ENCODE measurements around the gene GNA15.
"Not testable (repeated sequence)": the region's sequence is repeated elsewhere in the genome, so short reads cannot be mapped to it uniquely, and the experiment has no call there.

The GNA15 gene, protein sequence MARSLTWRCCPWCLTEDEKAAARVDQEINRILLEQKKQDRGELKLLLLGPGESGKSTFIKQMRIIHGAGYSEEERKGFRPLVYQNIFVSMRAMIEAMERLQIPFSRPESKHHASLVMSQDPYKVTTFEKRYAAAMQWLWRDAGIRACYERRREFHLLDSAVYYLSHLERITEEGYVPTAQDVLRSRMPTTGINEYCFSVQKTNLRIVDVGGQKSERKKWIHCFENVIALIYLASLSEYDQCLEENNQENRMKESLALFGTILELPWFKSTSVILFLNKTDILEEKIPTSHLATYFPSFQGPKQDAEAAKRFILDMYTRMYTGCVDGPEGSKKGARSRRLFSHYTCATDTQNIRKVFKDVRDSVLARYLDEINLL
- total RNA-seq = 13.5 to 37.6 reads per million in 2 donors

DNA sequence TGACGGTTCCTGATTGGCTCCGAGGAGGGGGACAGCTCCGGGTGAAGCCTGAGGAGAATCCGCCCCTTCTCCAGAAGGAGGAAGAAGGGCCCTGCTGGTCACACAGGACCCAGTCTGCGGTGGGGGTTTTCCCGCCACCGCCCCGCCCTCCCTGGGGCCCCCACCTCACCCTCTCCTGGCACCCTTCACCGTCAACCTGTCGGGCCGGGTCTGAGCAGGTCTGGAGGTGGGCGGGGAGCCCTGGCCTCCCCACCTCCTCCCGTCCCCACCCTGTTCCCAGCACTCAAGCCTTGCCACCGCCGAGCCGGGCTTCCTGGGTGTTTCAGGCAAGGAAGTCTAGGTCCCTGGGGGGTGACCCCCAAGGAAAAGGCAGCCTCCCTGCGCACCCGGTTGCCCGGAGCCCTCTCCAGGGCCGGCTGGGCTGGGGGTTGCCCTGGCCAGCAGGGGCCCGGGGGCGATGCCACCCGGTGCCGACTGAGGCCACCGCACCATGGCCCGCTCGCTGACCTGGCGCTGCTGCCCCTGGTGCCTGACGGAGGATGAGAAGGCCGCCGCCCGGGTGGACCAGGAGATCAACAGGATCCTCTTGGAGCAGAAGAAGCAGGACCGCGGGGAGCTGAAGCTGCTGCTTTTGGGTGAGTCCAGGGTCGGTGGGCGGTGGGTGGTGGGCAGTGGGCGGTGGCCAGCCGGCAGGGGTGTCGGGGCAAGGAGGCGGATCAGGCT lies at the start of gene GNA15:
Gene GNA15, plus strand, starts transcription at position 73 of the 723 bp plus-strand sequence. Its CDS starts 418 bp downstream, at position 491.
- peak; percentile 48 for DNase-seq

DNA sequence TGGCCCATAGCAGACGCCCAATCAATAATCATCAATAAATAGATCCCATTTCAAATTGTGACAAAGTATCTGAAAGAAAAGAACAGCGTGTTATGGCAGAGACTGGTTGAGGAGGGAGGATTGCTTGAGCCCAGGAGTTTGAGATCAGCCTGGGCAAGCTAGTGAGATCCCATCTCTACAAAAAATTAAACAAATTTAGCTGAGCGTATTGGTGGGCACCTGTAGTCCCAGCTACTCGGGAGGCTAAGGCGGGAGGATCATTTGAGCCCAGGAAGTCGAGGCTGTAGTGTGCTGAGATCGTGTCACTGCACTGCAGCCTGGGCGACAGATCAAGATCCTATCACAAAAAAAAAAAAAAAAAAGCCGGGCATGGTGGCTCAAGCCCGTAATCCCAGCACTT lies 48.1 kb upstream of the GNA15 start:
- DNase-seq = no peak

DNA sequence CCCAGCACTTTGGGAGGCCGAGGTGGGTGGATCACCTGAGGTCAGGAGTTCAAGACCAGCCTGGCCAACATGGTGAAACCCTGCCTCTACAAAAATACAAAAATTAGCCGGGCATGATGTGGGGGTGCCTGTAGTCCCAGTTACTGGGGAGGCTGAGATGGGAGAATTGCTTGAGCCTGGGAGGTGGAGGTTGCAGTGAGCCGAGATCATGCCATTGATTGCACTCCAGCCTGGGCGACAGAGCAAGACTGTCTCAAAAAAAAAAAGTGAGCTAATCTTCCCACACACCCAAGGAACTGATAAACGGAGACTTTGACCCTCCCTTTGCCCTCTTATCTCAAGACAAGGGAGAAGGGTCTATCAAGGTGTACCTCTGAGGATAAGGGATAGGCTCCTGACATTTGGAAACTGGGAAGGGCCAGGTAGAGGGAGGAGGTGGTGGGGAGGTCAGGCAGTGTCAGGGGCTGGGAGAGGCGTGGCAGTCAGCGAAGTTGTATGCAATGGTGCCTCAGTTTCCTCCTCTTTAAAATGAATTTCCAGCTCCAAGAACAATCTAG lies 46.5 kb upstream of the GNA15 start:
- not testable (repeated sequence) for DNase-seq

DNA sequence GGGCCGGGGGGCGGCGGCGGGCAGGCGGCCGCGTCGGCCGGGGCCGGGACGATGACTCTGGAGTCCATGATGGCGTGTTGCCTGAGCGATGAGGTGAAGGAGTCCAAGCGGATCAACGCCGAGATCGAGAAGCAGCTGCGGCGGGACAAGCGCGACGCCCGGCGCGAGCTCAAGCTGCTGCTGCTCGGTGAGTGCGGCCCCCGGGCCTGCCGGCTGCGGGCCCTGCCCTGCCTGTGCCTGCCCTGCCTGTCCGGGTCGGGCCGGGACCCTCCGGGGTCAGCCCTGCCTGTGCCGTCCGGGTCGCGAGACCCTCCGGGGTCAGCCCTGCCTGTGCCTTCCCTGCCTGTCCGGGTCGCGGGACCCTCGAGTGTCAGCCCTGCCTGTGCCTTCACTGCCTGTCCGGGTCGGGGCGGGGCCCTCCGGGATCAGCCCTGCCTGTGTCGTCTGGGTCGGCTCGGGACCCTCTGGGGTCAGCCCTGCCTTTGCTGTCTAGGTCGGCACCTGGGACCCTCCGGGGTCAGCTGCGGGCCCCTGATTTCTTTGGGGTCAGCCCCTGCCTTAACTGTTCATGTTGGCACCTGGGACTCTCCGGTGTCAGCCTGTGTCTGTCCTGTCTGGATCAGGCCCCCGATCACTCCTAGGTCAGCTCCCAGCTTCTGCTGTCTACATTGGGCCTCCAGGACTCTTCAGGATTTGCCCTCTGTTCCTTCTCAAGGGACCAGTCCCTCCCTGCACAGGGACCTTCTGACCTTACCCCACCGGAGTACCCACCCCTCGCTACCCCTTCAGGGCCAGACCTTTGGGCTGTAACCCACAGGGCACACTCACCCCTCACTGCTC lies 41.0 kb upstream of the GNA15 start:
- peak; percentile 18 for DNase-seq

DNA sequence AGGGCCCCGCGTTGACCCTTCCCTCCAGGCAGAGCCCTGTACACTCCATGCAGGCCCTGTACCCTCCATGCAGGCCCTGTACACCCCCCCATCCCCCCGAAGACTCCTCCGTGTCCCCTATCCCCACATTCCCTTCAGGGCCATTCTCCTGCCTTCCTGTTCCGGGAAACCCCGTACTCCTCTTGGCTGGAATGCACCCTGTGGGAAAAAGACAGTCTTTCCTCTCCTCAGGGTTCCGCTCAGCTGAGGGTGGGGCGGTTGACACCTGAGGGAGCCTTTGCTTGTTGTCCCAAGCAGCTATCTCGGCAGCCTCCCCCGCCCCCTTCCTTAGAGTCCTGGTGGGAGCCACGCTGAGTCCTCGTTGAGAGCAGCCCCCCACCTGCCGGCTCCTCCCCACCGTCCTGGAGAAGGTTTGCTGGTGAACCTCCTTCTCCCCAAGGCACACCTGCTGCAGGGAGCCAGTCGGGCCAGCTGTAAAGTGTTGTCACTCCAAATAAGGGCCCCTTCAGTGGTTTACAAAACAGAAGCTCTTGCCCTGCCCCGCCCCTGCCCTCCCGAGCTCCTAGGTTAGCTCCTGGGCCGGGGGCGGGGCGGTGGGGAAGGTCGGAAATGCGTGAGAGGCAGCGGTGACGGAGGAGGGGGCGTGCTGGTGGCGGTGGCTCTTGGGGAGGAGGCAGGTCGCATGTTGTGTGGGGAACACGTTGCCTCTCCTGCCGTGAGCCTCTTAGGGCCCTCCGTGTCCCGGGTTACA lies 40.2 kb upstream of the GNA15 start:
- peak; percentile 61 for DNase-seq

DNA sequence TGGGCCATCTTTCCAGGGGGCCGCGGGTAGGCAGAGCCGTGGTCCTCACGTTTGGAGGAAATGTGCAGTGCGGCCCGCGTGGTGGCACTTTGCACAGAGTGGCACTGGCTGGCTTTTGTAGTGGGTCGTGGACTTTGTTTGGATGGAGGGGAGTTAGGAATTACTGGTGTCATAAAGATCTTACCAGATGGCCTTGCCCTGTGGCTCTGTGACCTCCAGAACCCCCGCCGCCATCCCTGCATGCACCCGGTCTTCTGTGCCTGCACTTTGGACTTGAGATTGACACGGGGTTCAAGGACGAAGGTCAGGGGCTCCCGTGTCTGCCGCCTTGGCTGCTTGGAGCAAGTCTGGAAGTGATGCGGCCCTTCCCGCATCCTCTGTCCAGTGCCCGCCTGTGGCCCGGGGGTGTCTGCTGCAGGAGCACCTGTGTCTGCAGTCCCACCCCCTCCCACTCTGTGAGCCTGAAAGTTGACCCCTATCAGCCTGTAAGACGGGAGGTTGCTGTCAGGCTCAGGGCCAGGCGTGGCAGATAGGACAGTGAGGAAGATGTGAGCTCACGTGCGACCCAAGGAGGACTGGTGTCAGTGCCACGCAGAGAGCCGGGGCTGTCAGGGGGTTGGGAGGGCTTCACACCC lies 39.4 kb upstream of the GNA15 start:
- DNase-seq = no peak

DNA sequence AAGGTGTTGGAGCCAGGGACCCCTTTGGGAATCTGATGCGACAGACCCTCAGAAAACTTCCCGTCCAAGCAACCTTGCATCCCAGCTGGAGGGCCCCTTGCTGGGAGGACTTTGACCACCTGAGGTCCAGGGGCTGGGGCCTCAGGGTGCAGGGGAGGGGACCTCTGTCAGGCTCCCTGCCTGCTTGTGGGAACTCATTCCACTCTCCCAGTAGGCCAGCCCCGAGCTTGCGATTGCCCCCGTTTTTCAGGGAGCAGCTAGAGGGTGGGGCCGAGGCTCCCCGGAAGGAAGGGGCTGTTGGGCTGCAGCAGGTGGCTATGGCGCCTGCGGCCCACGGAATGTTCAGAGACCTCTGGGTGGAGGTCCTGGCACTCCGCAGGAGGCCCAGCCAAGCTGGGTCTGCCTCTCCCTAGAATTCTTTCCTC lies 38.9 kb upstream of the GNA15 start:
- no peak for DNase-seq

DNA sequence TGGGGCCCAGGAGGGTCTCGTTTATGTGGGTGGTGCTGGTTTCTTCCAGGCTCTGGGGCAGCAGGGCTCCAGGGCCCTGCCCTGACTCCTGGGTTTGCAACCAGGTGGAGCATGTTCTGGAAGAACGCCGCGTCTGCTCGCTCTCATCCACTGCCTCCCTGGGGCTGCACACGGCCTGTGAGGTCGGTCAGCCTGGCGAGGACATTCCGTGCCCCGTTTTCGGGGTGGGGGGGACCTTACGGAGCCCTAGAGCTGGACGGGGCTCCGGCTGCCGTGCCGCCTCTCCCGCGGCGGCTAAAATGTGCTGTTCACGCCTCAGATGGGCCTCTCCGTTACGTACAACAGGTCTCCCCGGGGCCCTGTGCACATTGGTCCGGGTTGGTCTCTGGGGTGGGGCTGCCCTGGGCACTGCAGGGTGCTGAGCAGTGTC lies 38.4 kb upstream of the GNA15 start:
- no peak for DNase-seq

DNA sequence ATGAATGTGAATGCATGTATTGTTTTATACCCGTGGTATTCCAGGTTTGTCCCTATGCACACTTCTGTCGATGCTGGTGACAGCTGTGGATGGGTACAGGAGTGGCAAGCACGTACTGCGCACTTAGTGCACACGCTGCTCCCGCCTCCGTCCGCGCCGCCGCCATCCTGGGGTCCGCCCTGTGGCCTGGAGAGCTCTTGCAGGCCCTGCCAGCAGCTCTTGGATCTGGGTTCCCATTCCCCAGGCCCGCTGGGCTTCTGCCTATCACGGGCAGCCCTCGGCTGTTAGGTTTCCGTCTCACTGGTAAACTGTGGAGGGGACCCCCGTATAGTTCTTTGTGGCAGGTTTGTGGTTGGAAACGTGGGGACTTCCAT lies 37.7 kb upstream of the GNA15 start:
- no peak for DNase-seq

DNA sequence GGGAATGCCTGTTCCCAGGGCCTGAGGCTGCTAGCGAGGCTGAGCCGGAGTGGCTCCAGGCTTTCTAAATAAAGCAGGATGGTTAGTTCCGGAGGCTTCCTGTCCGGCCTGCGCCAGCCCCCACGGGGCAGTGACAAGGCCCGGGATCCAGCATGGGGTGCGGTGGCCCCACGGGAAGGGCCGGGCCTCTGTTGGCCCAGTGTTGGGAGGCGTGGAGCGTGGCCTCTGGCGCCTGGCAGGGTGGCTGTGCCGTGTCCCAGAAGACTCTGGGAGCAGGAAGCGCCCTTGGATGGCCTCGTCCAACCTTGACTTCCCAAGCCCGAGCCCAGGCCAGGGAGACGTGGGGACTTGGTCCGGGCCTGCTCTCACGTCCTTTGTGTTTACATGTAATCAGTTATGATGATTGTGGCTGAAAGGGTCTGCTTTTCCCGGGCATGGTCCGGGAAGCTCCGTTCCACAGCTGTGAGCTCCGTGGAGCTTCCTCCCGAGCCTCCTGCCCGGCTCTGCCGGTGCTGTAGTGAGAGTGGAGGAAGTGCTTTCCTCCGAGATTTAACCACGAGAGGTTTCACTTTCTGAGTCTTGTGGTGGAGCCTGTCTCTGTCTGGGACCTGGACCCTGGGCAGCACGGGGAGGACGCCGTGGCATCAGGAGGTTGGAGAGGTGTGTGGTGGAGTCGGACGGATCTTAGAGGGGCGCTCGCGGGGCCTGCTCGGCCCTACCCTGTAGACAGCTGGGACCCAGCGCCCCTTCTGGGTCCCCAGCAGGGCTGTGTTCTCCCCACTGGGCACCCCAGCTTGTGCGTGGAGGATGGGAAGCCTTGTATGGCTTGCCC lies 37.1 kb upstream of the GNA15 start:
- no peak for DNase-seq

DNA sequence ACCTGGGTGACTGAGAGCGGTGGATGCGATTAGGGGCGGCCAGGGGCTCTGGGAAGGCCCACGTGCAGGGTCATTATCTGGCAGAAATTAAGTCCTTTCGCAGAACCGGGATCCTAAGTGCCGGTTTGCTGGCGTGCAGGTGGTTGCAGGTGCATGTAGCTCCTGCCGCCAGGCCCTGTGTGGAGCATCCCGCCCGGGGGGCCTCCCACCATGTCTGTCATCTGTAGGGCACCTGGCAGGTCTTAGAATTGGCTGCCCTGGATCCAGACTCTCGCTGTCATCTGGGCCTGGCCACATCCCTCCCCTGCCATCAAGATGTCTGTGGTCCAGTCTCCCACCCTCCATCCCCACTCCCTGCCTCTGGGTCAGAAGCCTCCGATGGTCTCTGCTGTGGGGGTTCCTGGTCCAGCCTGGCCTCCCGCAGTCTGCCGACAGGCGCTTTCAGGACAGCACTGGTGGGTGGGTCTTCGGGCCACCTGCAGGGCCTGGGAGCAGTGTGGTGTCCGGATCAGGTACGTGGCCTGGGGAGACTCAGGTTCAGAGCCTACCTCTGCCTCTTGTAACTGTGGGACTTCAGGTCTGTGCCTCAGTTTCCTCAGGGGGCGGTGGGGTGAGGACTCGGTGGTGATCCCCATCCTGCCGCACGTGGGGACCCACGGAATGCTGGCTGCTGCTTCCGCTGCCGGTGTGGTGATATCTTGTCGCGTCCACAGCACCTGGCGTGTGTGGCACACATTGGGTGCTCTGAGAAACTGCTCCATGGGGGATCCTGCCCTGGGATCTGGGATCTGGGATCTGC lies 36.3 kb upstream of the GNA15 start:
- no peak for DNase-seq

DNA sequence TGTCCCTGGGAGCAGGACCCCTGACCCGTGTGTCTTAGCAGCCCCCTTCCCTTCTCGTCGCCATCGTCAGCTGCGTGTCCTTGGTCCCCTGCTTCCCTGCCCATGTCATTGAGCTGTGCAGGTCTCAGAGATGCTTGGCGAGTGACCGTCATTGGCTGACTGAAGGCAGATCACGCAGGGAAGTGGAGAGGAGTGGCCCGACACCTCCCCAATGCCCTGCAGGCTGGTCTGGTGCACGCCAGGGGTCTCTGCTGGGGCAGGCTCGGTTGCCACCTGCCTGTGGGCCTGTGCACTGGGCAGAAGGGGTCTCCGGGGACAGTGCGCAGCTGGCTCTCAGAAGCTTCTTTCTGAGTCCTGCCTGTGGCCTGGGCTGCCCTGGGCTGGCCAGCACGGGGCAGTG lies 35.5 kb upstream of the GNA15 start:
- no peak for DNase-seq

DNA sequence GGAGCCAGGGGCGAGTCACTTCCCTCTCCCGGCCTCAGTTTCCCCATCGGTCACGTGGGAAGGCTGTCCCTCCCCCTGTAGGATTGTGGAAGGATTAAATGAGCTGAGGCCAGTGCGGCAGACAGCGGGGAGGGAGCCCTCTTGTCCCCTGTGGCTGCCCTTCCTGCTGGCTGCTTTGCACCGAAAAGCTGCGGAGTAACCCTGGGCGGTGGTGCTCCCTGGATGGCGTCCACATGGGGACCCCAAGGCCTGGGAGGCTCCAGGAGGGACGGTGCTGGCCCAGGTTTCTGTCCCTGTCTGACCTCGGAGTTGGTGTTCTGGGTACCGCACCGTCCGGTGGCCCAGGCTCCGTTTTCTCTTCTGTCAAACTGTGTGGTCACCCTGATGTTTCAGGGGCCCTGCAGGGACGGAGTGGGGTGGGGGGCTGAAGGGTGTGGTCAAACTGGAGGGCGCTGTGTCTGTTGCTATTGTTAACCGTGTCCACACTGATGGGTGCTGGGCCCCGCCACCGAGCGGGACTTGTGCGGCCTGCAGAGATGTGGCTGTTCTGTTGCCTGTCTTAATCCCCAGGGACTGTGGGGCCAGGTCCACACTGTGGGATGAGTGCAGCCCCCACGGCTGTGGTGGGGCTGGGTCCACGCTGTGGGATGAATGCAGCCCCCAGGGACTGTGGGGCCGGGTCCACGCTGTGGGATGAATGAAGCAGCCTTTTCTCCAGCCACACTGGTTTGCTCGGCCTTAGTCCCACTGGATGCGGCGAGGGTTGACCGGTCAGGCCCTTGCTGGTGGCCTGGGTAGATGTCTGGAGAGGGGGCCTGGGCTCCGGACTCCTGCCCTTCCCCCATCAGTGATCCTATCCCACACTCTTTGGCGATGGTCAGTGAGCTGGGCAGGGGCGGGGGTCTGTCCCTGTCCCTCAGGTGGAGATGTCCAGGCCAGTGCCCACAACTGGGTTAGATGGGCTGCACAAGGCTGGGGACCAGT lies 34.8 kb upstream of the GNA15 start:
- DNase-seq = no peak

DNA sequence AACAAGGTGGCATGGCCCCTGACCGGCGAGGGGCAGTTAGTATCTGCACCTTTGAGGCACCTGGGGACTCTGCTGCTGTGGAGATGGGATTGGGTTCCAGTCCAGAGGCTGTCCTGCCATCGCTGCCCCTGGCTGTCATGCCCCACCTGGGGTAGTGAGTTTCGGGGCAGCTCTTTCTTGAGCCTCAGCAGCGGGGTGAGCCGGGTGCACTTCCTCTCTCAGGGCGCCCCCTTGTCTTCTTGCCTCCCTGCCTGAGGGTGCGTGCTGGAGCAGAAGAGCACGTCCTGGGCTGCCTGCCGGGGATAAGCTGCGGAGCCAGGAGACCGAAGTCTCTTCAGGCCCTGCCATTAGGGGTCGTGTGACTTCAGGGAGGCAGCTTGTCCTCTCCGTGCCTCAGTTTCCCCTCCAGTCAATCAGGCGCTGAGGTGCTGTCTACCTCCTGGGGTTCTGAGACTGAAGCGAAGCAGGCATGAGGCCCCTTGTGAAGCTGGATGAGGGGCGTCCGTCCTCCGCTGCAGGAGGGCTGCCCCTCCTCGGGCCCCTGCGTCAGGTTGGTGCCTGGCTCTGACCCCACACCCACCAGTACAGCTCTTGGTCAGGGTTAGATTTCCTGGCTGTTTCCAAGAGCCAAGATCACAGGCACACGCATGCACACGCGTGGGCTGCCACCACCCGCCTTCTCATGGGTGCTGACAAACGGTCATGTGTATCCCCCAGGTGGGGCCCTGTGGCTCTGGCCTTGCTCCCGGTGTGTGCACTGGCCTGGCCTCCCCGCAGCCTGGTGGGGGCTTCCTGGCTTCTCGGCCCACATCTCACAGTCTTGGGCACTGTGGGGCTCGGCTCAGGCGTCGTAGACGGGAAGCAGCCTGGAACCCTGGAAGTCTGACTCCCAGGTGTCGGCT lies 33.3 kb upstream of the GNA15 start:
- no peak for DNase-seq

DNA sequence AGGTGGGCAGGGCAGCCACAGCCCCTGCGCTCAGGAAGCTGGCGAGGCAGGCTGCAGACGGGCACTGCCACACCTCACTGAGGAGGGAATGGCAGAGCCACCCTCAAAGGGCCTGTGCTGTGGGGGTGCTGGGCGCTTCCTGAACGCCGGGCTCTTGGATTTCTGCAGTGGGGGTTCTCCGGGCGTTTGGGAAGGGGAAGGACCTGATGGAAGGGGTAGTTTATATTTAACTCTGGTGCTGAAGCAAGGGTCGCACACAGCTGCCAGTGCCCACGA lies 31.2 kb upstream of the GNA15 start:
- no peak for DNase-seq

DNA sequence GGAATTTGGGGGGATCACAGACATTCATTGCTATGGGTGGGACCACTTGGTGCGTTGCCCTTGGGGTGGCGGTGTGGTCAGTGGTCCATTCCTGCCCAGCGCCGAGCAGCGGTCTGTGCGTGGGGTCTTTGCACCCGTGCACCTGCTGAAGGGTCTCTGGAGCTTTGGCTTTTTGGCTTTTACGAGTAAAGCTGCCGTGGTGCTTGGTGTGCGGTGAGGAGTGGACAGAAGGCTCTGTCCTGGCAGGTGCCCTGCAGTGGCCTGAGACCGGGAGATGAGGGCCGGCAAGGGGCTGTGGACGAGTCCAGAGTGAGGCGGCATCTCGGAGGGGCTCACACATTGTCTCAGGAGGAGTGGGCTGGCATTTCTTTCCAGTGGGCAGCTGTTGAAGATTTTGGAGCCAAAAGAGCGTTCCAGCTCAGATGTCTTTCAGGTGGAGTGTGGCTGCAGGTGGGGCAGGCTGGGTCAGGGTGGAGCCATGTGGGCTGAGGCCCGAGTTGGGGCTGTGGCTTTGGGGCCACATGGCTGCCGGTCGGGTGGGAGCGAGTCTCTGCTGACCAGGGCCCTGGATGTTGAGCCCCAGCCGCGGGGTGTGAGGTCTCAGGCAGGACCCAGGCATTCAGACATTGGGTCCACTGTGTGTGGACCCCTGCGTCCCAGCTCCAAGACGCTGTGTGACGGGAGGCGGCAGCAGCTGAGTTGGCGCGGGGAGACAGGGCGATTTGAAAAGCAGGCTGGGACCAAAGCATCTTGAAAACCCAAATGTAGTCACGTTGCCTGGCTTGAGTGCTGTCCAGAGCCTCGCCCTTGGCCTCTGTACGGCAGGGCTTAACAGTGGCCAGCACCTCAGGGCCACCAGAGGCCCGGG lies 30.0 kb upstream of the GNA15 start:
- DNase-seq = no peak
